A673 (cell line): Measurements from ENCODE around the gene HTR1B. TPM values are rescaled to one million over a fixed set of nuclear protein-coding genes. Genes with fewer than 3 reads are reported as not detected.
A peak's percentile ranks its signal among the peaks of the same experiment; 100 is the strongest.

Experiments
- Bru-seq: library from RNA; stranded (reverse); fragments of 400-500 nt; gene quantifications from one replicate; lab custom pipeline; 2021; lab: Mats Ljungman, UMichigan
- BruChase-seq, 2 experiments: library from RNA; stranded (reverse); fragments of 400-500 nt; gene quantifications; one replicate each; lab custom pipeline; 2021; lab: Mats Ljungman, UMichigan
- BruUV-seq: library from RNA; stranded (reverse); fragments of 400-500 nt; replicated peaks from 2 replicates; lab custom pipeline; 2021; lab: Mats Ljungman, UMichigan
- CTCF ChIA-PET: fragments of 300-600 bp; sonication (Branson Sonifier 250); formaldehyde crosslinking; loops from one replicate; lab custom pipeline; 2022; ENCODE audit warnings: antibody characterized with exemption; lab: Charles Lee
- POLR2A ChIA-PET: fragments of 300-600 bp; sonication (Branson Sonifier 250); formaldehyde crosslinking; loops from one replicate; lab custom pipeline; 2022; ENCODE audit warnings: antibody characterized with exemption; ENCODE audit not compliant: low non-redundant PET; lab: Charles Lee
- DNase-seq: peaks from one replicate; pipeline ENCODE4 v3.0.0-alpha.2; 2015; ENCODE audit warnings: low spot score
- H3K27ac ChIP-seq: fragments of 200-600 bp; sonication (generic); 2 replicates; pipeline ENCODE4 v1.5.1; 2016; ENCODE audit warnings: mixed run types, low read depth, mild to moderate bottlenecking, mixed read lengths, antibody characterized with exemption, low read length; ENCODE audit not compliant: poor library complexity, severe bottlenecking
- H3K27me3 ChIP-seq: fragments of 200-600 bp; sonication (generic); replicated peaks from 2 replicates; pipeline ENCODE4 v1.6.1; 2017; ENCODE audit warnings: mixed run types, low read depth, mild to moderate bottlenecking, mixed read lengths, antibody characterized with exemption, low read length; ENCODE audit not compliant: insufficient read depth, poor library complexity
- H3K36me3 ChIP-seq: fragments of 200-600 bp; sonication (generic); 2 replicates; pipeline ENCODE4 v1.6.1; 2016; ENCODE audit warnings: mixed run types, mild to moderate bottlenecking, mixed read lengths, antibody characterized with exemption, low read length; ENCODE audit not compliant: insufficient read depth, poor library complexity, severe bottlenecking
- H3K4me1 ChIP-seq: fragments of 200-600 bp; sonication (generic); 2 replicates; pipeline ENCODE4 v1.6.1; 2017; ENCODE audit warnings: mixed run types, mild to moderate bottlenecking, mixed read lengths, antibody characterized with exemption, low read length; ENCODE audit not compliant: insufficient read depth, poor library complexity, severe bottlenecking
- H3K4me3 ChIP-seq: fragments of 200-600 bp; sonication (generic); 2 replicates; pipeline ENCODE4 v1.5.1; 2016; ENCODE audit warnings: low read depth, mixed run types, mild to moderate bottlenecking, mixed read lengths, low read length; ENCODE audit not compliant: poor library complexity, severe bottlenecking
- H3K9me3 ChIP-seq: fragments of 200-600 bp; sonication (generic); 2 replicates; pipeline ENCODE4 v1.6.1; 2016; ENCODE audit warnings: mixed run types, low read depth, mild to moderate bottlenecking, mixed read lengths, antibody characterized with exemption, low read length; ENCODE audit not compliant: poor library complexity, severe bottlenecking
- CTCF ChIP-seq: fragments of 300-800, 200-600 bp; sonication (generic); conservative IDR thresholded peaks from 2 replicates; pipeline ENCODE4 v1.5.1; 2017; ENCODE audit warnings: low read depth, mild to moderate bottlenecking, antibody characterized with exemption, low read length, moderate library complexity, mixed read lengths
- EZH2 ChIP-seq: fragments of 200-600 bp; sonication (generic); IDR thresholded peaks from 2 replicates; pipeline ENCODE4 v1.6.1; 2017; ENCODE audit warnings: borderline replicate concordance, low read depth, mild to moderate bottlenecking, mixed read lengths, antibody characterized with exemption, low read length; ENCODE audit not compliant: poor library complexity, severe bottlenecking
- intact Hi-C: fragments of 100-400 bp; cut with micrococcal nuclease; formaldehyde crosslinking; loops from one replicate; pipeline ENCODE4 v1.10.0; 2022; ENCODE audit not compliant: unreplicated experiment
- long read RNA-seq: library from polyadenylated mRNA; stranded (forward); transcript quantifications from one replicate; pipeline ENCODE4 v2.0.0, GENCODE V29; 2022
- total RNA-seq: library from RNA; stranded (reverse); gene quantifications from 2 replicates; pipeline ENCODE4 v1.2.3, GENCODE V29; 2021

Gene HTR1B
- not detected in 2 replicates for total RNA-seq
- not detected for Bru-seq, nascent RNA
- not detected for BruChase-seq, experiment 1, labeled RNA remaining after a 2-hour chase
- not detected for BruChase-seq, experiment 2, labeled RNA remaining after a 6-hour chase
- long read RNA-seq = 0 reads

- Histone ChIP-seq H3K27ac (no peak within 1 kb of the TSS), H3K4me1 (peaks cover 4% of the 10 kb centered on the region), H3K36me3 (no peaks in the 10 kb centered on the region), H3K4me3 (peak within 1 kb of the TSS; percentile 29), H3K9me3 (no peaks in the 10 kb centered on the region), H3K27me3 (peaks cover 72% of the 10 kb centered on the region)
- DNase-seq = no peak
- CTCF ChIA-PET = no interaction called here
- POLR2A ChIA-PET = no interaction called here
- intact Hi-C loops = no loop called here
- no peak for TF ChIP-seq EZH2
- no peak for TF ChIP-seq CTCF
- BruUV-seq = no TSS peak
Measured at GRCh38 chr6:77463308-77463860, at the start of gene HTR1B. Gene HTR1B (minus strand): TSS chr6:77463491. CDS start chr6:77463403, 88 bp downstream.

- no TSS peak for BruUV-seq
- CTCF ChIA-PET = no interaction called here
- no peak for TF ChIP-seq EZH2
- TF ChIP-seq CTCF = no peak
Measured at GRCh38 chr6:77512554-77512953, 49.3 kb upstream of the HTR1B start.

GRCh38 chr6:77511860-77512259 is 48.6 kb upstream of the HTR1B start:
- H3K4me1 ChIP-seq = no peaks in the 10 kb centered on the region
- intact Hi-C loops = no loop called here
- ChIA-PET CTCF (no interaction called here), POLR2A (no interaction called here)
- TF ChIP-seq EZH2 (no peak), CTCF (no peak)
- H3K27ac ChIP-seq = no peak overlapping the region
- no peak for DNase-seq
- H3K9me3 ChIP-seq = peaks cover 22% of the 10 kb centered on the region
- no TSS peak for BruUV-seq
- no peaks in the 10 kb centered on the region for H3K36me3 ChIP-seq
- H3K4me3 ChIP-seq = no peak overlapping the region
- H3K27me3 ChIP-seq = no peaks in the 10 kb centered on the region

More at GRCh38 chr6:77512554-77512953, 49.3 kb upstream of the HTR1B start:
- H3K27ac ChIP-seq = no peak overlapping the region
- intact Hi-C loops = no loop called here
- H3K4me1 ChIP-seq = no peaks in the 10 kb centered on the region
- no peak for DNase-seq
- no peak overlapping the region for H3K4me3 ChIP-seq
- no peaks in the 10 kb centered on the region for H3K27me3 ChIP-seq
- peaks cover 22% of the 10 kb centered on the region for H3K9me3 ChIP-seq
- POLR2A ChIA-PET = no interaction called here
- no peaks in the 10 kb centered on the region for H3K36me3 ChIP-seq
